Small intestine (tissue), 7 donors: ENCODE data around the gene MLKL. TPM values are rescaled to one million over a fixed set of nuclear protein-coding genes. Genes with fewer than 3 reads are reported as not detected.

Experiments
- DNase-seq, 2 donors: peaks; one replicate each; pipeline versions ENCODE4 v3.0.0 to v3.0.0-alpha.2; 2013
- FAIRE-seq: peaks from 2 replicates; lab custom pipeline; 2012; peaks lifted over from hg19 to GRCh38; lab: Jason Lieb, UNC
- H3K27ac ChIP-seq, 3 donors: one replicate each; pipeline ENCODE4 v1.5.1; 2013; ENCODE audit warnings: low read length in 2 of 3, mild to moderate bottlenecking in 2 of 3, control low read depth in 1 of 3, inconsistent platforms in 1 of 3, low read depth in 1 of 3, moderate library complexity in 1 of 3
- H3K27me3 ChIP-seq, 3 donors: one replicate each; pipeline ENCODE4 v1.6.1; 2013; ENCODE audit warnings: low read length in 3 of 3, inconsistent platforms in 1 of 3; ENCODE audit not compliant: control insufficient read depth in 3 of 3, insufficient read depth in 3 of 3
- H3K36me3 ChIP-seq, 3 donors: one replicate each; pipeline ENCODE4 v1.6.1; 2013; ENCODE audit warnings: low read length in 3 of 3, inconsistent platforms in 1 of 3, low read depth in 1 of 3, mild to moderate bottlenecking in 1 of 3, moderate library complexity in 1 of 3; ENCODE audit not compliant: control insufficient read depth in 3 of 3, insufficient read depth in 2 of 3
- H3K4me1 ChIP-seq, 3 donors: one replicate each; pipeline ENCODE4 v1.6.1; 2013; ENCODE audit warnings: low read length in 2 of 3, inconsistent platforms in 1 of 3, low read depth in 1 of 3, mild to moderate bottlenecking in 1 of 3, moderate library complexity in 1 of 3; ENCODE audit not compliant: control insufficient read depth in 3 of 3, insufficient read depth in 2 of 3
- H3K4me3 ChIP-seq, 3 donors: one replicate each; pipeline ENCODE4 v1.5.1; 2013; ENCODE audit warnings: low read length in 3 of 3, control low read depth in 1 of 3, inconsistent platforms in 1 of 3, low read depth in 1 of 3, mild to moderate bottlenecking in 1 of 3, moderate library complexity in 1 of 3
- H3K9me3 ChIP-seq, 2 donors: one replicate each; pipeline ENCODE4 v1.6.1; 2013; ENCODE audit warnings: low read depth in 1 of 2, low read length in 1 of 2; ENCODE audit not compliant: control insufficient read depth in 2 of 2, insufficient read depth in 1 of 2
- WGBS, 3 donors: extraction: QIAGEN DNeasy Blood & Tissue Kit; methylation state at CpG; one replicate each; pipeline ENCODE4 v1.1.7; 2013; 5-methylcytosine and 5-hydroxymethylcytosine counted together
- polyA plus RNA-seq, 4 donors: library from polyadenylated mRNA; stranded (reverse) in 3 of 4; unstranded in 1 of 4; fragments of 200-250 nt in 3 of 4; fragments of 120-200 nt in 1 of 4; gene quantifications; one replicate each; pipeline versions ENCODE4 v1.2.1 to v1.2.3, GENCODE V29; 2013
- donor health status: healthy with polysubstance abuse.
- donor health status: control.
- donor health status: control.
- donor health status: Bipolar disorder and iron deficiency.
- donor health status: healthy.

Gene MLKL
- polyA plus RNA-seq, 4 donors = 6.5 to 18.9 (median 10.2) TPM

DNA sequence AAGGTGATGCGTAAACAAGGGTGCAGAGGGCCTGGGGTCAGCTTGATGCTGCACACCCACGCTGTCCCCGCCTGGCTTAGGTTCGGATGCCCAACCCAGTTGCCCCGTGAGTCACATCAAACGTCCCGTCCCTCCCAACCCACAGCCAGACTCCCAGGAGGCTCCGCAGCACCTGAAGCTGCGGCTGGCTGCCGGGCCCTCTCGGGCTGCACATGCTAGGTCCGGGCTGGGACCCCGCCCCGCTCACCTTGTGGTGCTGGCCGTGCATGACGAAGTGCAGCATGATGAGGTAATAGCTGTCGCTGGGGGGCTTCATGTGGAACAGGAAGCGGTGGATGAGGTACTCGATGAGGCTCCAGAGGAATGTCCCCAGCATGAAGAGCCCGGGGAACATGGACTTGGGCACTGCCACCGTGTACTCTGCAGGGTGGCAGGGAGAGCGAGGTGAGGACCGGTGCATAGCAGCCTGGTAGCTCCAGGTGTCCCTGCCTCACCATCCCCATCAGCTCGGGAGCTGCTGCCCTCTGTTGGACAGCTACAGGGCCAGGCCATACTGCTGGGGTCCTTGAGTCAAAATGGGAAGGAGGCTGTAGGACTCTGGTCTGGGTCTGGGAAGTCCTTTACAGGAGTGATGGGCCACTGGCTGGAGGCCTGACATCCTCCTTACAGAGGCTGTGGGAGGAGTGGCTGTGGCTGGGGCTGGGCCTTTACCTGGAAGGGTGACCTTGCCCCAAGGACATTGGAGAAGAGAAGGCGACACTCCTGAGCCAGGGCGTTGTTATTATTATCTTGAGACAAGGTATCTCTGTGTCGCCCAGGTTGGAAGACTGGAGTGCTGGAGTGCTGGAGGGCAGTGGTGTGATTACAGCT, 18.3 kb upstream of the MLKL start:
- DNase-seq = no peak

DNA sequence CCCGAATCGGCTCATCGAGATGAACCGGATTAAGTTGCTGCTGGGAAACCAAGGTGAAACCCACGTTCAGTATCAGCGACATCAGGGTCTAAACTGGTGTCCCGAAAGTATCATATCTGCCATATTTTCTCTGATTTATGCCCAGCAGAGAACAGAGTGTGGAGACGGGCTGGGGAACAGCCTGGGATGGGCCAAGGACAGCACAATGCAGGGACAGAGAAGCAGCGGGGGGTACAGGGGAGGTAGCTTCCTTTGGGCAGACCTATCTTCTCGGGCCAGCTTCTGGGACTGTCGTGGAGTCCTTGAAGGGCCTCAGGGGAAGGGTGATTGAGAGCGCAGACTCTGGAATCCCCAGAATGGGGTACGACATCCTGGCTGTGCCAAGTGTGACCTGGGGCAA, 17.5 kb upstream of the MLKL start:
- no peak for FAIRE-seq

More for the DNA sequence above, 18.3 kb upstream of the MLKL start:
- no peaks in the 10 kb centered on the region for H3K9me3 ChIP-seq
- WGBS, 3 donors = 87 to 94% (median 92%) methylated on average over 27 of the region's 27 CpGs
- no peaks in the 10 kb centered on the region for H3K27me3 ChIP-seq
- H3K4me3 ChIP-seq = no peak overlapping the region
- H3K4me1 ChIP-seq = peaks cover 0 to 3% (median under 1%) of the 10 kb centered on the region in 3 donors
- peaks cover 0 to 33% (median 2%) of the 10 kb centered on the region in 3 donors for H3K36me3 ChIP-seq
- no peak for FAIRE-seq
- H3K27ac ChIP-seq = no peak overlapping the region

DNA sequence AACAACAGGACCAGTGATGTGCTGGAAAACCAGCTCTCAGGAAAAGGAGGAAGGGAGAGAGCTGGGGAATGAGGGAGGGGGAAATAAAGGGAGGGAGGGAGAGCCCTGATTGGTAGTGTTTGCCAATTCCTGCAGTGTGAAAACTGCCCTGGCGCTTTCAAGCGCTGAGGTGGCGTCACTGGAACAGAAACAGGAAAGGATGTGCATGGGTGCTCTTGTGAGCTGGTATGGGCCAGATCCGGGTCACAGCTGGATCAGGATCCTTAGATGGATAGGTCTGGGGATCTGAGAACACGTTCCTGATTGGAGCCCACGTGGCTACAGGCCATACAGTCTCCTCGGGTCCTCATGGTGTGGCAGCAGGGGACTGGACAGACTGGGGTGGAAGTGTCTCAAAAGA, 16.7 kb upstream of the MLKL start:
- 78 to 88% (median 86%) methylated on average over 7 of the region's 7 CpGs for WGBS, 3 donors
- no peaks in the 10 kb centered on the region for H3K27me3 ChIP-seq
- H3K27ac ChIP-seq = no peak overlapping the region
- H3K4me1 ChIP-seq = peaks cover 0 to 3% (median 0%) of the 10 kb centered on the region in 3 donors
- H3K36me3 ChIP-seq = peaks cover 0 to 39% (median 2%) of the 10 kb centered on the region in 3 donors
- DNase-seq (no peak), FAIRE-seq (no peak)
- no peak overlapping the region for H3K4me3 ChIP-seq
- H3K9me3 ChIP-seq = no peaks in the 10 kb centered on the region

More for the DNA sequence above, 17.5 kb upstream of the MLKL start:
- no peak overlapping the region for H3K27ac ChIP-seq
- no peak for DNase-seq
- no peaks in the 10 kb centered on the region for H3K27me3 ChIP-seq
- H3K9me3 ChIP-seq = no peaks in the 10 kb centered on the region
- H3K4me3 ChIP-seq = no peak overlapping the region
- WGBS, 3 donors = 90 to 95% (median 91%) methylated on average over 13 of the region's 13 CpGs
- peaks cover 0 to 39% (median 2%) of the 10 kb centered on the region in 3 donors for H3K36me3 ChIP-seq
- peaks cover 0 to 3% (median 0%) of the 10 kb centered on the region in 3 donors for H3K4me1 ChIP-seq

DNA sequence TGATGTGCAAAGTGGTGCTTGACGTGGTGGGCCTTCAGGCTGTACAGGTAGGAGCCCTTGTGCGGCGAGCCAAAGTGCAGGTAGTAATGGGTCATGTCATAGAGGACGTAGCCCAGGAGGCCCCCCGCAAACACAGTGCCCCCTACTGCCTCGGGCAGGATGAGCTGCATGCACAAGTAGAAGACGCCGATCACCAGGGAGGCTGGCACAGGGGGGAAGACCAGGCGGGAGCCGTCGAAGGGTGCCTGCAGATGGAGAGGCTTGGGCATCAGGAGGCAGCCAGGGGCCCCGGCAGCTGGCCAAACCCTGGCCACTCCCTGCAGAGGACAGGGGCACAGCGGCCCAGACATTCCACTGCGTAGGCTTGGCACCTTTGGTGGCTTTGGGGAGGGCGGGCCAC, 15.7 kb upstream of the MLKL start:
- no peak for FAIRE-seq
- DNase-seq = no peak
- H3K9me3 ChIP-seq = no peaks in the 10 kb centered on the region
- 86 to 90% (median 87%) methylated on average over 15 of the region's 15 CpGs for WGBS, 3 donors
- H3K27me3 ChIP-seq = no peaks in the 10 kb centered on the region
- H3K4me3 ChIP-seq = no peak overlapping the region
- H3K36me3 ChIP-seq = peaks cover 0 to 35% (median 2%) of the 10 kb centered on the region in 3 donors
- peaks cover 0 to 3% (median 0%) of the 10 kb centered on the region in 3 donors for H3K4me1 ChIP-seq
- no peak overlapping the region for H3K27ac ChIP-seq

DNA sequence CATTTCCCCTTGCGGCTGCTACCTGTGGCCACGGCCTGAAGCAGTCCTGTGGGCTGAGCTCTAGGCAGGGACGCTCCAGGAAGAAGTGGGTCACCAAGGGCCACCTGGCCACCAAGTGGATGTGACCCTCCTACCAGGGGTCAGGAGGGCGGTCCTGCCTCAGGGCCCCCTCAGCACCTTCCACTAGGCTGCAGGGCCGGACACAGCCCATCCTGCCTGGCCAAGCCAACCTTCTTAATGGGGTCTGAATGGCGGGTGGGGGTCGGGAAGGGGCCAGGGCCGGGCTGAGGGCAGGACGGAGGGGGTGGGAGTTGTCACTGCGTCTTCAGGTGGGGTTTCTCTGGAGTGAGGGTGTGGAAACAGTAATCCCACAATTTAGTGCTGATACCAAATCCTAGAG, 13.2 kb upstream of the MLKL start:
- Histone ChIP-seq H3K36me3 (peaks cover 0 to 29% (median 1%) of the 10 kb centered on the region in 3 donors), H3K4me3 (no peak overlapping the region), H3K9me3 (no peaks in the 10 kb centered on the region), H3K27ac (no peak overlapping the region), H3K4me1 (peaks cover 0 to 4% (median 0%) of the 10 kb centered on the region in 3 donors), H3K27me3 (no peaks in the 10 kb centered on the region)
- no peak for FAIRE-seq
- no peak for DNase-seq
- WGBS, 3 donors = 87 to 91% (median 91%) methylated on average over 10 of the region's 10 CpGs

DNA sequence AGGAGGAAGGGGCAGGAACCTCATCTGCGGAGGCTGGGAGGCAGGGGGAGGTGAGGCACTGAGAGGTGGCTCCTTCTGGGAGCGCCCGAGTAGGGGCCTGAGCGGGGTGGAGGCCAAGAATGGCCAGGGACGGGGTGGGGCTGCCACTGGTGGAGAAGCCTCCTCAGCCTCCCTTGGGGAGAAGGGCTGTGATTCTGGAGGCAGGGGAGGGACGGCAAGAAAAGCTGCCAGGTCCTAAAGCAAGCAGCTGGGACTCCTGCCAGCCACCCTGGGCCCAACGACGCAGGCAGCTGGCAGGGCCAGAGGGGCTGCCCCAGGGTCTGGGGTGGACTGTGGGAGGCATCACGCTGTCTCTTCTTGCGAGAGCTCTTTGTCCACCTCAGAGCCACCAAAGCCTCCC, 12.7 kb upstream of the MLKL start:
- Histone ChIP-seq H3K9me3 (no peaks in the 10 kb centered on the region), H3K36me3 (peaks cover 0 to 24% (median 0%) of the 10 kb centered on the region in 3 donors), H3K27ac (no peak overlapping the region), H3K4me1 (peaks cover 0 to 4% (median 0%) of the 10 kb centered on the region in 3 donors), H3K27me3 (no peaks in the 10 kb centered on the region), H3K4me3 (no peak overlapping the region)
- 76 to 82% (median 78%) methylated on average over 6 to 10 of the region's 10 CpGs for WGBS, 3 donors
- no peak for FAIRE-seq
- DNase-seq = no peak

DNA sequence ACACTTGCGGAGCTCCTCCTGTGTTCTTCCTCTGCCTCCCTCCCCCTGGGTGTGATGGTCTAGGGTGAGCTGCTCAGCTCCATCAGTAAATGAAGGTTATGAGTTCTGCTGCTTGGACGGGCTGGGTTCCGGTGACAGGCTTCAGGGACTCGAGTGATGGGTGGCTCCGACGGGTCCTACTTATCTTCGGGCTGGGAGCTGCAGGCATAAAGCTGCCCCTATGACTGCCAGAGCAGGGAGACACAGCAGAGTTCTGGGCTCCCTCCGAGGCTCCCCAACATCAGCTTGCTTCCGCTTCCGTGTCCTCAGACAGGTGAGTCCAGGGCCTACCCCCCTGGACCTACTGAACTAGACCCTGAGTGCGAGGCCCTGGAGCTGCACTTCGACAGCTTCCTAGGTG, 11.3 kb upstream of the MLKL start:
- Histone ChIP-seq H3K4me3 (no peak overlapping the region), H3K9me3 (no peaks in the 10 kb centered on the region), H3K27ac (no peak overlapping the region), H3K36me3 (peaks cover 0 to 12% (median 0%) of the 10 kb centered on the region in 3 donors), H3K4me1 (peaks cover 0 to 4% (median 0%) of the 10 kb centered on the region in 3 donors), H3K27me3 (peaks cover 0 to 4% (median 0%) of the 10 kb centered on the region in 3 donors)
- DNase-seq = no peak
- FAIRE-seq = no peak
- 84 to 90% (median 90%) methylated on average over 12 of the region's 12 CpGs for WGBS, 3 donors

DNA sequence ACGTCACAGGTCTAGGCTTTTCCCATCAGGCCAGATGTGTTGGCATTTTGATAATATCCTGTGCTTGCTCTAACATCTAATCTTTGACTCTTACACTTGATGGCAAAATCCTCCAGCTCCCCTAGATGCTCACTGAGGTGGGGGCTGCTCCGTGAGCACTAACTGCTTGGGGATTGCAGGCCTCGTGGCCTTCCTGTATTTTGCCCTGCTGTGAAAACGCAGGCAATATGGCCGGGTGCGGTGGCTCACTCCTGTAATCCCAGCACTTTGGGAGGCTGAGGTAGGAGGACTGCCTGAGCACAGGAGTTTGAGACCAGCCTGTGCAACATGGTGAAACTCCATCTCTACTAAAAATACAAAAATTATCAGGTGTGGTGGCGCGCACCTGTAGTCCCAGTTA, 9.7 kb upstream of the MLKL start:
- DNase-seq = no peak
- 93 to 97% (median 95%) methylated on average over 8 of the region's 8 CpGs for WGBS, 3 donors
- Histone ChIP-seq H3K36me3 (peaks cover 0 to 7% (median 0%) of the 10 kb centered on the region in 3 donors), H3K27ac (no peak overlapping the region), H3K9me3 (no peaks in the 10 kb centered on the region), H3K4me1 (peaks cover 0 to 4% (median 0%) of the 10 kb centered on the region in 3 donors), H3K27me3 (peaks cover 0 to 4% (median 0%) of the 10 kb centered on the region in 3 donors), H3K4me3 (no peak overlapping the region)
- FAIRE-seq = no peak
